Activated T-helper 1 cell treated with anti-CD3 and anti-CD28 coated beads, Interleukin-12 subunit alpha, Interleukin-12 subunit beta, Interleukin-2, Interleukin-4 antibody, amounts not matched to agents 30 ng/mL and 10 ng/mL and 1 ng/mL, durations not matched to agents 14 hours and 24 hours and 36 hours (primary cell): Measurements from ENCODE around the gene THRB. TPM values are rescaled to one million over a fixed set of nuclear protein-coding genes. Genes with fewer than 3 reads are reported as not detected.

Experiments
- DNase-seq: peaks from one replicate; pipeline ENCODE4 v3.0.0; 2021; ENCODE audit warnings: low spot score
- H3K27ac Mint-ChIP-seq: one replicate; pipeline ENCODE4 v1.8.0; 2021; ENCODE audit warnings: mild to moderate bottlenecking, mixed read lengths
- H3K27me3 Mint-ChIP-seq: one replicate; pipeline ENCODE4 v1.8.0; 2022; ENCODE audit warnings: mild to moderate bottlenecking, moderate library complexity, mixed read lengths; ENCODE audit not compliant: insufficient read depth
- H3K36me3 Mint-ChIP-seq: one replicate; pipeline ENCODE4 v1.8.0; 2021; ENCODE audit warnings: low read depth, mixed read lengths
- H3K4me1 Mint-ChIP-seq: one replicate; pipeline ENCODE4 v1.8.0; 2021; ENCODE audit warnings: low read depth, mixed read lengths
- H3K4me3 Mint-ChIP-seq: one replicate; pipeline ENCODE4 v1.8.0; 2021; ENCODE audit warnings: mild to moderate bottlenecking, moderate library complexity, mixed read lengths
- H3K9me3 Mint-ChIP-seq: one replicate; pipeline ENCODE4 v1.8.0; 2021; ENCODE audit warnings: mixed read lengths
- intact Hi-C: fragments of 100-400 bp; cut with micrococcal nuclease; formaldehyde crosslinking; loops from one replicate; pipeline ENCODE4 v1.15.1; 2024
- total RNA-seq: library from RNA; stranded (reverse); gene quantifications from 2 replicates; pipeline ENCODE4 v1.2.3, GENCODE V29; 2022

Gene THRB
- total RNA-seq, 1 donor from 2014 or later, result not detected

GRCh38 chr3:24222165-24222805 is 272.4 kb downstream of the THRB start:
- Mint-ChIP-seq H3K27ac (no peak overlapping the region), H3K4me1 (no peaks in the 10 kb centered on the region), H3K9me3 (no peaks in the 10 kb centered on the region), H3K4me3 (no peak overlapping the region), H3K27me3 (no peaks in the 10 kb centered on the region), H3K36me3 (no peaks in the 10 kb centered on the region)
- intact Hi-C loops, result no loop called here
- DNase-seq, result no peak

- Mint-ChIP-seq H3K9me3 (no peaks in the 10 kb centered on the region), H3K36me3 (no peaks in the 10 kb centered on the region), H3K27ac (no peak overlapping the region), H3K4me1 (no peaks in the 10 kb centered on the region), H3K4me3 (no peak overlapping the region), H3K27me3 (no peaks in the 10 kb centered on the region)
- DNase-seq, result no peak
- intact Hi-C loops, result no loop called here
Measured at GRCh38 chr3:24220859-24221657, 273.6 kb downstream of the THRB start.

GRCh38 chr3:24215502-24215901 is 279.1 kb downstream of the THRB start:
- no peaks in the 10 kb centered on the region for H3K9me3 Mint-ChIP-seq
- no peaks in the 10 kb centered on the region for H3K4me1 Mint-ChIP-seq
- H3K4me3 Mint-ChIP-seq, result no peak overlapping the region
- intact Hi-C loops, result no loop called here
- H3K27ac Mint-ChIP-seq, result no peak overlapping the region
- H3K36me3 Mint-ChIP-seq, result no peaks in the 10 kb centered on the region
- H3K27me3 Mint-ChIP-seq, result no peaks in the 10 kb centered on the region
- DNase-seq, result no peak

GRCh38 chr3:24211381-24211780 is 283.3 kb downstream of the THRB start:
- intact Hi-C loops, result no loop called here
- Mint-ChIP-seq H3K27me3 (no peaks in the 10 kb centered on the region), H3K27ac (no peak overlapping the region), H3K9me3 (no peaks in the 10 kb centered on the region), H3K4me1 (no peaks in the 10 kb centered on the region), H3K4me3 (no peak overlapping the region), H3K36me3 (no peaks in the 10 kb centered on the region)
- no peak for DNase-seq

- no peak for DNase-seq
- no peaks in the 10 kb centered on the region for H3K9me3 Mint-ChIP-seq
- intact Hi-C loops, result no loop called here
- no peak overlapping the region for H3K27ac Mint-ChIP-seq
- no peaks in the 10 kb centered on the region for H3K4me1 Mint-ChIP-seq
- no peak overlapping the region for H3K4me3 Mint-ChIP-seq
- peaks cover 2% of the 10 kb centered on the region for H3K27me3 Mint-ChIP-seq
- H3K36me3 Mint-ChIP-seq, result no peaks in the 10 kb centered on the region
Measured at GRCh38 chr3:24202071-24202470, 292.6 kb downstream of the THRB start.

- Mint-ChIP-seq H3K4me1 (no peaks in the 10 kb centered on the region), H3K9me3 (no peaks in the 10 kb centered on the region), H3K4me3 (no peak overlapping the region), H3K27ac (no peak overlapping the region), H3K36me3 (no peaks in the 10 kb centered on the region), H3K27me3 (peaks cover 4% of the 10 kb centered on the region)
- intact Hi-C loops, result no loop called here
- no peak for DNase-seq
Measured at GRCh38 chr3:24201301-24201700, 293.3 kb downstream of the THRB start.

- no peaks in the 10 kb centered on the region for H3K9me3 Mint-ChIP-seq
- H3K4me3 Mint-ChIP-seq, result no peak overlapping the region
- H3K4me1 Mint-ChIP-seq, result no peaks in the 10 kb centered on the region
- no peaks in the 10 kb centered on the region for H3K36me3 Mint-ChIP-seq
- intact Hi-C loops, result no loop called here
- H3K27ac Mint-ChIP-seq, result no peak overlapping the region
- peaks cover 5% of the 10 kb centered on the region for H3K27me3 Mint-ChIP-seq
- no peak for DNase-seq
Measured at GRCh38 chr3:24199775-24200247, 294.8 kb downstream of the THRB start.

- H3K9me3 Mint-ChIP-seq, result no peaks in the 10 kb centered on the region
- H3K4me1 Mint-ChIP-seq, result no peaks in the 10 kb centered on the region
- H3K4me3 Mint-ChIP-seq, result no peak overlapping the region
- no peak for DNase-seq
- no peak overlapping the region for H3K27ac Mint-ChIP-seq
- intact Hi-C loops, result no loop called here
- peaks cover 5% of the 10 kb centered on the region for H3K27me3 Mint-ChIP-seq
- H3K36me3 Mint-ChIP-seq, result no peaks in the 10 kb centered on the region
Measured at GRCh38 chr3:24199300-24199699, 295.4 kb downstream of the THRB start.

- Mint-ChIP-seq H3K36me3 (no peaks in the 10 kb centered on the region), H3K4me3 (no peak overlapping the region), H3K4me1 (no peaks in the 10 kb centered on the region), H3K9me3 (no peaks in the 10 kb centered on the region), H3K27ac (no peak overlapping the region), H3K27me3 (peaks cover 5% of the 10 kb centered on the region)
- no peak for DNase-seq
- intact Hi-C loops, result no loop called here
Measured at GRCh38 chr3:24198728-24199127, 295.9 kb downstream of the THRB start.

- H3K27me3 Mint-ChIP-seq, result peaks cover 7% of the 10 kb centered on the region
- H3K4me3 Mint-ChIP-seq, result no peak overlapping the region
- H3K27ac Mint-ChIP-seq, result no peak overlapping the region
- H3K9me3 Mint-ChIP-seq, result no peaks in the 10 kb centered on the region
- intact Hi-C loops, result no loop called here
- no peak for DNase-seq
- H3K36me3 Mint-ChIP-seq, result no peaks in the 10 kb centered on the region
- H3K4me1 Mint-ChIP-seq, result no peaks in the 10 kb centered on the region
Measured at GRCh38 chr3:24197809-24198208, 296.8 kb downstream of the THRB start.

GRCh38 chr3:24196526-24196925 is 298.1 kb downstream of the THRB start:
- Mint-ChIP-seq H3K9me3 (no peaks in the 10 kb centered on the region), H3K36me3 (no peaks in the 10 kb centered on the region), H3K4me1 (no peaks in the 10 kb centered on the region), H3K4me3 (no peak overlapping the region), H3K27me3 (peaks cover 7% of the 10 kb centered on the region), H3K27ac (no peak overlapping the region)
- intact Hi-C loops, result no loop called here
- DNase-seq, result no peak

- DNase-seq, result no peak
- Mint-ChIP-seq H3K4me1 (no peaks in the 10 kb centered on the region), H3K27me3 (peaks cover 7% of the 10 kb centered on the region), H3K4me3 (no peak overlapping the region), H3K9me3 (no peaks in the 10 kb centered on the region), H3K36me3 (no peaks in the 10 kb centered on the region), H3K27ac (no peak overlapping the region)
- intact Hi-C loops, result no loop called here
Measured at GRCh38 chr3:24195504-24196230, 299.0 kb downstream of the THRB start.

- intact Hi-C loops, result no loop called here
- no peak overlapping the region for H3K4me3 Mint-ChIP-seq
- H3K4me1 Mint-ChIP-seq, result no peaks in the 10 kb centered on the region
- H3K9me3 Mint-ChIP-seq, result no peaks in the 10 kb centered on the region
- no peak overlapping the region for H3K27ac Mint-ChIP-seq
- DNase-seq, result no peak
- H3K36me3 Mint-ChIP-seq, result no peaks in the 10 kb centered on the region
- H3K27me3 Mint-ChIP-seq, result peaks cover 4% of the 10 kb centered on the region
Measured at GRCh38 chr3:24192469-24193056, 302.1 kb downstream of the THRB start.
